Measurements from ENCODE around the gene CTPS1. TPM values are rescaled to one million over a fixed set of nuclear protein-coding genes. Genes with fewer than 3 reads are reported as not detected.

The CTPS1 gene
- total RNA-seq, 1 experiment from 2014 or later: 81.5 TPM

DNA sequence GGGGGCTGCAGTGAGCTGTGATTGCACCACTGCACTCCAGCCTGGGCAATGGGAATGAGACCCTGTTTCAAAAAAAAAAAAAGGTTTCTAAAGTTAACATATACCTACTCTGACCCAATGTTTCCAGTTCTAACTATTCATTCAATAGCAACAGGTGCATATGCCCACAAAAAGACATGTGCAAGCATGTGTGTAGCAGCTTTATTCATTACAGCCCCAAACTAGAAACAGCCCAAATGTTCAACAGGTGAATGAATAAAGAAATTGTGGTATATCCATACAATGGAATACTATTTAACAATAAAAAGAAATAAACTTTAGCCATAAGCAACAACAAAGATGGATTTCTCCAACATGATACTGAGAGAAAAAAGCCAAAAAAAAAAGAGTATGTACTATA lies 21.3 kb upstream of the CTPS1 start:
- in situ Hi-C loops (cut with HindIII; ENCODE audit: low sequenced_read_pairs): no loop called here
- no peak for DNase-seq (ENCODE audit: low spot score)

DNA sequence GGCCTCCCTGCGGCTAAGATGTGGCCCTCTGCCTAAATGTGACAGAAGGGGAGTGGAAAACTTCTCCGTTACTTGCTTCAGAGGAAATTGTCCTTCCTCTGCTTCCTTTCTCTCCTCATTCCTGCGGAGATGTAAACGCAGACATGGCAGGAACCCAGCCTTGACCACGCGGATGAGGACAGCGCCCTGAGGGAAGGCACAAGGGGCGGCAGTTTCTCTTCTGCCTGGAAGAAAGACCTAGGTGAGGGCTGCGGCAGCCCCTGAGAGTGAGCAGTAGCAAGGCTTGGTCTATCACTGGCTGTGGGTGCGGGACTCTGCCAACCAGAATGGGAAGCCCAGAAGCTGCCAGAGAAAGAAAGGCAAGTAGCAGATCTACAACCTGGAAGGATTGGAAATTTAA lies 14.0 kb upstream of the CTPS1 start:
- in situ Hi-C loops (cut with HindIII; ENCODE audit: low sequenced_read_pairs): no loop called here
- no peak for DNase-seq (ENCODE audit: low spot score)

DNA sequence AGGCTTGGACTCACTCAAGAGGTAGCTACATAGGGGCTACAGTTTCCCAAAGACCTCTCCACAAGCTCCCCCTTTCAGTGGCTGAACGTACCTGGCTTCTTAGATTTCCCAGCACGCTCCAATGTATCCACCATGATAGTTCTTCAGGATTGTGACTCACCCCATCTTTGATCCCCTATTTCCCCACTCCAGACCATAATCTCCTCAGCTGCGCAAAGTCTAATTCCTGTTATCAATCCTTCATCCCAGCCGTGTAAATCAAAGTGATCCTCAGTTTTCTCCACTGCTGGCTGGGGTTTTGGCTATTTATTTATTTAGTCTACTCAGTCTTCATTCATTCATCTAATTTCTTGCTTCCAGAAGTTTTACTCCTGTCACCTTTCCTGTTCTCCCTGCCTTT lies 13.1 kb upstream of the CTPS1 start:
- in situ Hi-C loops (cut with HindIII; ENCODE audit: low sequenced_read_pairs): no loop called here
- DNase-seq (ENCODE audit: low spot score): no peak

DNA sequence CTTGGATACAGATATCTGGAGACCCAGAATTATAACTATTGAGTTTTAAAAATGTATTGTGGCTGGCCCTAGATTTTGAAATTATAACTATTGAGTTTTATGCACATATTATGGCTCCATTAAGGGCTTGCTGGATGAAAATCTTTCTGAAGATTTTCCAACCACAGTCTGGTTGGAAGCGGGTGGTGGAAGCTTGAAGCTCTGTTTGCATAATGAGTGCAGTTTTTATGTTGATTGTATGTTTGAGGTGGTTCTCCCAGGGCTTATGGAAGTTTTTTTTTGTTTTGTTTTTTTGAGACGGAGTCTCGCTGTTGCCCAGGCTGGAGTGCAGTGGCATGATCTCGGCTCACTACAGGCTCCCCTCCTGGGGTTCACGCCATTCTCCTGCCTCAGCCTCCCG lies 10.1 kb upstream of the CTPS1 start:
- in situ Hi-C loops (cut with HindIII; ENCODE audit: low sequenced_read_pairs): no loop called here
- no peak for DNase-seq (ENCODE audit: low spot score)

DNA sequence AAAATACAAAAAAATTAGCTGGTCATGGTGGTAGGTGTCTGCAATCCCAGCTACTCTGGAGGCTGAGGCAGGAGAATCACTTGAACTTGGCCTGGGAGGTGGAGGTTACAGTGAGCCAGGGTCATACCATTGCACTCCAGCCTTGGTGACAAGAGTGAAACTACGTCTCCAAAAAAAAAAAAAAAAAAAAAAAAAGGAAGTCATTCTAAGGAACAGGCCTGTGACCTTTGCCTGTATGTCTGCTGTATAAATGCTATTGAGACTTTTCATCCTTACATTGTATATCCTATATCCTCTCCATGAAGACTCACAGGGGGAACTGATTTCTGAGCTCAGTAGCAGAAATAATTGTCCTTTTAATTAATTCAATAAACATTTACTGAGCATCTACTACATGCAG lies 7.5 kb upstream of the CTPS1 start:
- no peak for DNase-seq (ENCODE audit: low spot score)
- in situ Hi-C loops (cut with HindIII; ENCODE audit: low sequenced_read_pairs): no loop called here

DNA sequence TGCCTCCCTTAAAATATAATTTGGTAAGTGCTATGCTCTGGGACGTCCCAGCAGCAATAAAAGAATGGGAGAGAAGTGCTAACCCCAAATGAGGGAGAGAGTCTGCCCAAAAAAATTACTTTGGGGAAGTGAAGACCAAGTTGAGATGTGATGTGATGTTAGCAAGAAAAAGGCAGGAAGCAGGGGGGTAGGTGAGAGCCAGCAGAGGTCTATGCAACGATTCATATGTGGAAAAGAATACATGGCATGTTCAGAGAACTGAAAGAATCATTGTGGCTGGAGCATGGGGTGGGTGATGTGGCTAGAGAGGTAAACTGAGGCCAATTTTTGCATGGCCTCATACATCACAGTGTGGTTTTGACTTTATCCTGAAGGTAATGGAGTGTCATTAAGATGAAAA lies 5.6 kb upstream of the CTPS1 start:
- in situ Hi-C loops (cut with HindIII; ENCODE audit: low sequenced_read_pairs): no loop called here
- no peak for DNase-seq (ENCODE audit: low spot score)

DNA sequence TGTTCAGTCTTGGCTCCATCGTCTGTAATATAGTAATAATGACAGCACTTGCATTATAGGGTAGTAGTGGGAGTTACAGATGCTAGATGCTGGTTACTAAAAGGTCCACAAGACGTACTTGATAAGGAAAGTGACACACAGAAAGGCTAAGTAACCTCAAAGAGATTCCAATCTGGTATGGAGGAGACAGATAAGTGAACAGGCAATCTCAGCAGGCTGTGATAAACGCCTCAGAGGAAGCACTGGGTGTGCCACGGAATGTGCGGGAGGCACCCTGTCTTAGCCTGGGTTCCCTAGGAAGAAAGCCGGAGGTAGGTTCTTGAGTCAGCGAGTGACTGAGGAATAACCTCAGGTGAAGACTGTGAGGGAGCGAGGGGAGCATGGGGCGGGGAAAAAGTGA lies 4.6 kb upstream of the CTPS1 start:
- no peak for DNase-seq (ENCODE audit: low spot score)

DNA sequence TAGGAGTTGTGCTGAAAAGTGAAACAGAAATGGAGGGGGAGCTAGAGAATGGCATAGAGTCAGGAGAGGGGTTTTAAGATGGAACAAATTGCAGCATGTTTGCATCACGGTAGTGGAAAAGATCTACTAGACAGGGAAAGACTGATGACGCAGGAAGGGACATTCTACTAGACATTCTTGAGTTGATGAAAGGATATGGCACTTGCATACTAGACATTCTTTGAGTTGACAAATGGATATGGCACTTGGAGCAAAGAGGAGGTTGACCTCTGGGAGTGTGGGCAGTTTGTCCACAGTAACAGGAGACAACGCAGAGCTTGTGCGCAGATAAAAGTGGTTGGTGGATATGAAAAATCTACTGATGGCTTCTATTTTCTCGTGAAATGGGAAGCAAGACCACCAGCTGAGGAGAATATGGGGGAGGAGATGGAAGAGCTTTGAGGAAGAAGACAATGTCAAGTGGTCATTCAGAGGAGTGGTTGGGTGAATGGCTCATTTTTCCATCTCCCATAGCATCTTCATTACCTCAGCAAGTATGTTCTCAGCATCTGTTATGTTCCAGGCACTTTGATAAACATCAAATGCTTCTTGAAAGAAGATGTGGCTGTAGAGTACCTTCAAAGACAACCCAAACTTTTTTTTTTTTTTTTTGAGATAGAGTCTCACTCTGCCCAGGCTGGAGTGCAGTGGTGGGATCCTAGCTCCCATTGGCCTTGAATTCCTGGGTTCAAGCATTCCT lies 2.4 kb upstream of the CTPS1 start:
- no peak for DNase-seq (ENCODE audit: low spot score)
- in situ Hi-C loops (cut with HindIII; ENCODE audit: low sequenced_read_pairs): no loop called here

More for the DNA sequence above, 4.6 kb upstream of the CTPS1 start:
- in situ Hi-C loops (cut with HindIII; ENCODE audit: low sequenced_read_pairs): no loop called here

DNA sequence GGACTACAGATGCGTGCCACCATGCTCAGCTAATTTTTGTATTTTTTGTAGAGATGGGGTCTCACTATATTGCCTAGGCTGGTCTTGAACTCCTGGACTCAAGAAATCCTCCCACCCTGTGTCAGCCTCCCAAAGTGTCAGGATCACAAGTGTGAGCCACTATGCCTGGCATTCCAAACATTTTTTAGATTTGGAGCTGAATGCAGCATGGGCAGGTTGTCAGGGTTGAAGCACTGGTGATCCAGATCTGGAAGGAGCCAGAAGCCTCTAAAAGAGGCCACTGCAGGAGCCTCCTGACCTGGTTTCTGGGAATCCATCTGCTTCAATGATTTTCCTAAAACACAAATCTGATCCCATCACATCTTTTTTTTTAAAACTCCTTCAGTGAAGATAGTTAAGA lies 1.8 kb upstream of the CTPS1 start:
- no peak for DNase-seq (ENCODE audit: low spot score)
- in situ Hi-C loops (cut with HindIII; ENCODE audit: low sequenced_read_pairs): no loop called here

DNA sequence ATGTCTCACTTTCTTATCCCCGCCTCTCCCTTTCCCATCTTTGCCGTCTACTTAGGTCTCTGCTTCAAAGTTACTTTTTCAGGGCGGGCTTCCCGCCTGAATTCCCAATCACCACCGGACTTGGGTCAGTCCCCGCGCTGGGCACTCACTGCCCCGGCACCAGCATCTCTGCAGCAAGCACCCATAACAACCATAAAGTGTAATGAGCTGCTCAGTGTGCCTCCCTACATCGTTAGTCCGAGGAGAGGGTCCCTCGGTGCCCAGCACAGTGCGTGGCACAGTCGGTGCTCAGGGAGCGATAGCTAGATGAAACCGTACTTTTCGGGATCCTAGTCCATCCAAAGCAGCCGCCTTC lies 633 bp upstream of the CTPS1 start:
- DNase-seq (ENCODE audit: low spot score): no peak
- in situ Hi-C loops (cut with HindIII; ENCODE audit: low sequenced_read_pairs): no loop called here

DNA sequence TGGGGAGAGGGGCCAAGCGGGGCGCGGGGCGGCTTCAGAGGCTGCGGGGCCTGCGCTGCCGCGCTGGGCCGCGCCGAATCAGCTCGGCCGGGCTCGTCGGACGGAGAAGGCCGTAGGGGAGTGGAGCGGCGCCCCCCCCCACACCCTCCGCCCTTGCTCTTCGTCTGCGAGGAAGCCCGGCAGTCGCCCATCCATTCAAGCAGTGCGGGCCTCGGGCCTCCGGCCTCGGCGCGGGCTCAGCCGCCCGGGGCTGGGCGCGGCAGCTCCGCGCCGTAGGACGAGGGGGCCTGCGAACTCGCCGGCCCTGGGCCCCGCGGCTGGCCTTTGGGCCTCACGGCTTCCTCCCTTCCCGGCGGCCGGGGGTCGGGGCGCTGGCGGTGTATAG lies 564 bp downstream of the CTPS1 start:
- in situ Hi-C loops (cut with HindIII; ENCODE audit: low sequenced_read_pairs): no loop called here
- no peak for DNase-seq (ENCODE audit: low spot score)

DNA sequence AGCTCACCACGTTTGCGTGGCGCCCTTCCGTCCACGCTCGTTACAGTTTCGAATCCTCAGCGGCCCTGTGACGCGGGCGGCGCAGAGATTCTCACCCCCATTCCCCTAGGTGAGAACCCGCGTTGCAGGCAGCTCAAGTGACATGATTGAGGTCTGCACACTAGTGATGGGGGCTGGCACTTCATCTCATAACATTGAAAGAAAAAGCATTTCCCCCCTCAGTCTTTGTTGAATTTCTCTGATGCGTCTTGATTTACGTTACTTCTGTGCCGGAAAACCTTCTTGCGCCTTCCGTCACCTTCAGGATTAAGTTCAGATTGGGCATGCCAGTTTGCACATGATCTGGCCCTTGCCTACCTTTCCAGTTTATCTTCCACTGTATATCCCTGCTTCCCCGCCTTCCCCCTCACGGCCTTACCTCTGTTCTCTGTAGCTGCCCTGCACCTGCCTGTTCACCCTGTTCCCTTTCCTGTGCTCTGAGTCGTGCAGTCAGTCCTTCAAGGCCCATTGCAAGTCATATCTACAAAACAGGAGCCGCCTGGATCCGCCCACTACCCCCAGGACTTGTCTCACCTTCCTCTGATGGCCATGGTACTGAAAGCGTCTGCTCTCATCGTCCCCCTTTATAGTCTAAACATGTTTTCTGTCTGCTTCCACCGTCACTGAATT lies 1.1 kb downstream of the CTPS1 start:
- DNase-seq (ENCODE audit: low spot score): peak; percentile 40
- in situ Hi-C loops (cut with HindIII; ENCODE audit: low sequenced_read_pairs): no loop called here

DNA sequence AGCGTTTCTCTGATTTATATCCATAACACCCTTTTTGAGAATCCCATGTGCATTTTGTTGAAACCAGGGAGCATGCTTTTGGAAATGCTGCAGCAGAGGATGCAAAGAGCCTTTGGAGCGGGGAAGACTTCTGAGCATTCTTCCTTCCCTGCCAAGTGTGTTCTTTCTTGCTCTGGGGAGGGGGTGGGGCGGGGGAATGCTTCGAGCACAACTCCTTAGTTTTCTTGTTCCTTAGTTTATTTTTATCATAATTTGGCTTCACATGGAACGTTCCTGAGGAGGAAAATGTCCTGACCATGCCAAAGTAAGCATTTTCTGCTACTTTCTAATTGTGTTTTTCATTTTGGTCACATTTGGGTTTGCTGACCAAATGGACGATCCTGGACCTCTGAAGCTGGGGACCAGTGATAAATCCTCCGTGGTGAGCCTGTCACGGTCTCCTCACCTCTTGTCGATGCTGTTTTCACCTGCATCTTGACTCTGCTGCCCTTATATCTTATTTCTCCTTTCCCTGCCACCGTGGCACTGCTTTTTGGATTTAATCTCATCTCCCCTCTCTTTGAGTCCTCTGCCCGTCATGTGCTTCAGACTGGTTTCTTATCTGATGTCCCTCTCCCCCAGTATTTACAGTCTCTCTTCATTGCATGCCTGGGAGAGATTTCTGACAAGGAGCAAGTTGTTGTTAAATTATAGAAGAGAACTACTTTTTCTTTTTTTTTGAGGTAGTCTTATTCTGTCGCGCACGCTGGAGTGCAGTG lies 2.4 kb downstream of the CTPS1 start:
- no peak for DNase-seq (ENCODE audit: low spot score)
- in situ Hi-C loops (cut with HindIII; ENCODE audit: low sequenced_read_pairs): no loop called here

DNA sequence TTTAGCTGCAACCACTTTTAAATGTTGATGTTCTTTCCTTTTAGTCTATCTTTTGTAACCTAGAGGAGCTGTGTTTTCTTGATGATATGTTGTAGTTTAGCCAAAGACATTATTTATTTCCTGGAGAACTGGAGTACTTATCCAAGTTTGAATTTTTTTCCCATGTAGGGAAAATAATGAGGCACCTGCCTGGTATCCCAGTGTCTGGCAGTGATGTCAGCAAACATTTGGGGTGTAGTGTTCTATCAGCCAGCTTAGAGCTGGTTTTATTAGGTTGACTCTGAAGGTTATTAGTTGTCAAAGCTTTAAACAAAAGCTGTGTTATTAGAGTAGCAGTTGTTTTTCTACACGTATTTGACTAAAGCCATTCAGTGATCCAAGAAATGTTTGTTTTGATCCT lies 3.2 kb downstream of the CTPS1 start:
- in situ Hi-C loops (cut with HindIII; ENCODE audit: low sequenced_read_pairs): no loop called here
- DNase-seq (ENCODE audit: low spot score): no peak

DNA sequence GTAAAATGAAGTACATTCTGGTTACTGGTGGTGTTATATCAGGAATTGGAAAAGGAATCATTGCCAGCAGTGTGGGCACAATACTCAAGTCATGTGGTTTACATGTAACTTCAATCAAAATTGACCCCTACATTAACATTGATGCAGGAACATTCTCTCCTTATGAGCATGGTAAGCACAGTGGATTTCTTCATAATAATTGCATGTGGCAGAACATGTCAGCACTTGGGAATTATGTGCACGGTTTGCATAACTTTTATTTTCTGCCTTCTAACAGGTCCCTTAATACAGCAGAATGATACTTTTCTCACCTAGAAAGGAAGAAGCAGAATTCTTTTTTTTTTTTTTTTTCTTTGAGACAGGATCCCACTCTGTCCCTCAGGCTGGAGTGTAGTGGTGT lies 3.8 kb downstream of the CTPS1 start:
- no peak for DNase-seq (ENCODE audit: low spot score)

DNA sequence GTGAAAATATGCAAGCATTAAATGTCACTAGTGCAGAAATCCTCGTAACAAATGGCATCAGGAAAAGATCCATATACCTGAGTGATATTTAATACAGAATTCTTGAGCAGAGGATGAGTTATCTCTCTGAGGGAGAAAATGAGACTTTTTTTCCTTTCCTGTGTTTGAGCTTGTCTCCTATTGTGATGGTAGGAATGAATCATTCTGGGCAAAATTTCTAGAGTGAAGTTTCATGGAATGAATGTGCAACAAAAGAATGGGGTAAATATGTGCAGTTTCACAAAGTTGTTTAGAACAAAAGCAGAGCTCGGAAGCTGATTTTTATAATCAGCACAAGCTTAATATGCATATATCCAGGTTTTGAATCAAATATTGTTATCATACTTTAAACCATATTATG lies 4.6 kb downstream of the CTPS1 start:
- DNase-seq (ENCODE audit: low spot score): no peak

More for the DNA sequence above, 3.8 kb downstream of the CTPS1 start:
- in situ Hi-C loops (cut with HindIII; ENCODE audit: low sequenced_read_pairs): no loop called here

DNA sequence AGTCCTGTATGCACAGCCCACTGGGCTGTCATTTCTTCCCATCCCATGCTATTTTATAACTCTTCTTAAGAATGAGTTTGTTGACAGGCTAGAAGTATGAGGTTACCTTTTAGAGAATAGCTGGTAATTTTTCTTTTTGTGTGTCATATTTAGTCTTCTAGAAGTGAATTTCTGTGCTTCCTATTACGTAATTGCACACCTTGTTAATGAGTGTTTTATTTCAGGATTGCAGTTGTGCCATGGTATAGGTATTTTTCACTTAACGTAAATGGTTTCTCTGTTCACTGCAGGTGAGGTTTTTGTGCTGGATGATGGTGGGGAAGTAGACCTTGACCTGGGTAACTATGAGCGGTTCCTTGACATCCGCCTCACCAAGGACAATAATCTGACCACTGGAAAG lies 5.0 kb downstream of the CTPS1 start:
- in situ Hi-C loops (cut with HindIII; ENCODE audit: low sequenced_read_pairs): no loop called here

More for the DNA sequence above, 4.6 kb downstream of the CTPS1 start:
- in situ Hi-C loops (cut with HindIII; ENCODE audit: low sequenced_read_pairs): no loop called here

DNA sequence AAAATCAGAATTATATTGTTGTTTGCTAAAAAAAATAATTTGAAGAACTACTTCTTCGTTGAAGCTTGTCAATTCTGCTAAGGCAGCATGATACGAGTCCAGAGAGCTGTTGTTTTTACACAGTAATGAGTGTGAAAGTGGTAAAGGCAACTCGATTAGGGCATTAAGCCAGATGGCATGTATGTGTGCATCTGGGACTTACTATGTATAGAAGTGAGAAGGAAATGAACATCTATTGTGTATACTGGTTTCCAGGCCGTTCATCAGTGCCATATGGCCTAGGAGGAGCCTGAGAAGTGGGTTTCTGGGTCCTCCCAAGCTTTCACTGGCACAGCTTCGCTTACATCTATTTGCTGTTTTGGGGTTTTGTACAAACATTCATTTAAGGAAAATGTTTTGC lies 5.7 kb downstream of the CTPS1 start:
- in situ Hi-C loops (cut with HindIII; ENCODE audit: low sequenced_read_pairs): no loop called here
- peak; percentile 23 for DNase-seq (ENCODE audit: low spot score)

More for the DNA sequence above, 5.0 kb downstream of the CTPS1 start:
- no peak for DNase-seq (ENCODE audit: low spot score)

DNA sequence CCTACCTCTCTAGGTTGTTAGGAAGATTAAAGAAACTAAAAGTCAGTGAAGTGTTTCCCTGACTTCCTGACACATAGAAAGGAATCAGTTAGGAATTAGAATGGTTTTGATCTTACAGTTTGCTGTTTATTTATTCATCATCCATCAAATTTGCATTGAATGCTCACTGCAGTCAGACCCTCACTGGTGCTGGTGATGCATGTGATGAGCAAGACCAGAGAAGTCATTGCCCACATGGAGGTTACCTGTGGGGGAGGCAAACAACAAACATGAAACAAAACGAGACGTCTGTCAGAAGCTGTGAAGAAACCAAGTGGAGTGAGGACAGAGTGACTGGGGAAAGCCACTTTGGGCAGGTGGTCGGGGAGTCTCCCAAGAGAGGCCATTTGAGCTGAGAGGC lies 6.4 kb downstream of the CTPS1 start:
- in situ Hi-C loops (cut with HindIII; ENCODE audit: low sequenced_read_pairs): no loop called here

DNA sequence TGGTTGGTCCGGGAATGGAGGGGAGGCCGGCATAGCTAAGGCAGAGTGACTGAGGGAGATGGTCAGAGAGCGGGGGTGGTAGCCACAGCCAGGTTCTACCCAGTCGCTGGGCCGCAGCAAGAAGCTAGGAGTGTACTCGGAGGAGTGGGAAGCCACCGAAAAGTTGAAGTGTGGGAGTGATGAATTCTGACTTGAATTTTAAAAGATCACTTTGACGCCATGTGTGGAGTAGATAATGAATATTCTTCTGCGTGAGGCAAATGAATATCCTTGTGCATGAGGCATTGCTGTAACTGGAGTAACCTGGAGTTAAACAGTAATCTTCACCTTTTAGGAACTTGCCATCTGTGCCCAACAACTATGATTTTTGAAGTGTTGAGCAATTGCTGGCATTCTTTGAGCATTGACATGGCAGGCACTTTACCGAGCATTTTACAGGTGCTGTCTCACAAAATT lies 6.9 kb downstream of the CTPS1 start:
- no peak for DNase-seq (ENCODE audit: low spot score)
- in situ Hi-C loops (cut with HindIII; ENCODE audit: low sequenced_read_pairs): no loop called here

More for the DNA sequence above, 6.4 kb downstream of the CTPS1 start:
- no peak for DNase-seq (ENCODE audit: low spot score)
